GM12873 (cell line): ENCODE results near the gene TMPRSS11A.

ENCODE experiments used
- TF ChIP-seq, protein P1 (sequence below): IDR thresholded peaks from 2 replicates; pipeline ENCODE4 v1.5.1; 2012; ENCODE audit warnings: low read depth, mild to moderate bottlenecking, moderate library complexity, low read length, control low read depth; ENCODE audit not compliant: insufficient read depth; ENCODE audit errors: missing control alignments

Gene TMPRSS11A

DNA sequence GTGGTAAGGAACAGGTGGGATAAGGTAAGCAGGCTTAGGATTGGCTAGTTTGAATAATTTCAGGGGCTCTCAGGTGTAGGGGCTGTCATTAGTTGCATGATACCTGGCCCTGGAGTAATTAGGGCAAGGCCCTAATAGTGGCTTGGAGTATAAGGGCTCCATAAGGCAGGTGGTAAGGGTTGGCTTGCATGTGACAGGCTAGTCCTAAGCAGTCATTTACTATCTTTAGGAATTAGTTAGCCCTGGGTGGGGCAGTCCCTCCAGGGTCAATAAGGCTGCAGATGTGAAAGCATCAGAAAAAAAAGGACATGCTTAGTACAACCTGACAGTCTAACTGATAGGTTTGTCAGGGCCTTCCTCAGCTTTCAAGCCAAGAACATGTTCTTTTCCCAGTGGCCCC, 71.6 kb downstream of the TMPRSS11A start:
- TF ChIP-seq, protein P1, sequence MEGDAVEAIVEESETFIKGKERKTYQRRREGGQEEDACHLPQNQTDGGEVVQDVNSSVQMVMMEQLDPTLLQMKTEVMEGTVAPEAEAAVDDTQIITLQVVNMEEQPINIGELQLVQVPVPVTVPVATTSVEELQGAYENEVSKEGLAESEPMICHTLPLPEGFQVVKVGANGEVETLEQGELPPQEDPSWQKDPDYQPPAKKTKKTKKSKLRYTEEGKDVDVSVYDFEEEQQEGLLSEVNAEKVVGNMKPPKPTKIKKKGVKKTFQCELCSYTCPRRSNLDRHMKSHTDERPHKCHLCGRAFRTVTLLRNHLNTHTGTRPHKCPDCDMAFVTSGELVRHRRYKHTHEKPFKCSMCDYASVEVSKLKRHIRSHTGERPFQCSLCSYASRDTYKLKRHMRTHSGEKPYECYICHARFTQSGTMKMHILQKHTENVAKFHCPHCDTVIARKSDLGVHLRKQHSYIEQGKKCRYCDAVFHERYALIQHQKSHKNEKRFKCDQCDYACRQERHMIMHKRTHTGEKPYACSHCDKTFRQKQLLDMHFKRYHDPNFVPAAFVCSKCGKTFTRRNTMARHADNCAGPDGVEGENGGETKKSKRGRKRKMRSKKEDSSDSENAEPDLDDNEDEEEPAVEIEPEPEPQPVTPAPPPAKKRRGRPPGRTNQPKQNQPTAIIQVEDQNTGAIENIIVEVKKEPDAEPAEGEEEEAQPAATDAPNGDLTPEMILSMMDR = no peak

DNA sequence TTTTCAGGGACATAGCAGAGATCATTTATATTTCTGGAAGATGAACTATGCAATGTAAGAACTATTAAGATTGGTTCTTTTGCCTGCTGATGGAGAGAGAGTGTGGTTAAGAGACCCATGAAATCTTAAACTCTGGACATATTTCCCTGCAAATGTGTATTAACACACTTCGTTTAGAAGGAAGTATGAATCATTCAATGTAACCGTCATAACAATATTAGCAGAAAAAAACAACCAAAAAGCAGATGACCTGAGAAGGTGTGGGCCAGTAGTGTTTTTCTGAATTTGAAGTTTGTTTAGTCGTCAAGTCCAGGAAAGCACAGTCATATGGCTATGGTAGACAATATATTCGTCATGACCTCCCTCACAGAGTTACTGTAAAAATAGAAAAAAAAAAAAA, 77.0 kb downstream of the TMPRSS11A start:
- TF ChIP-seq, protein P1 = no peak

DNA sequence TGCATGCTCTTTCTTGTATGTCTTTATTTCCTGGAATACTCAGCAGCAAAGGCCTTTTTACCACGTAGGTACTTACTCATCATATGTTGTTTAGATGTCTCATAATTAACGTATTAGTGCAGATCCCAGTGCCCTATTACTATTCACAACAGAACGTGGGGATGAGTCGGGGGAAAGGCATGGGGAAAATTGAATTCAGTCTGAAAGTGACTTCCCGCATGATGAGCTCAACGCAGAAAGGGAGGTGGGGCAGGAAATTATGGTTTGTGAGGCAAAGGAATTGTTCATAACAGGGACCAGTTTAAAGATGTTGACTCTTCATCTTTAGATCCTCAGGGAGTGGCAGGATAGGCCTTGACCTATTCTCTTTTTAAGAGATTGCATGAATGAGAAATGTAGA, 77.5 kb downstream of the TMPRSS11A start:
- TF ChIP-seq, protein P1 = no peak

DNA sequence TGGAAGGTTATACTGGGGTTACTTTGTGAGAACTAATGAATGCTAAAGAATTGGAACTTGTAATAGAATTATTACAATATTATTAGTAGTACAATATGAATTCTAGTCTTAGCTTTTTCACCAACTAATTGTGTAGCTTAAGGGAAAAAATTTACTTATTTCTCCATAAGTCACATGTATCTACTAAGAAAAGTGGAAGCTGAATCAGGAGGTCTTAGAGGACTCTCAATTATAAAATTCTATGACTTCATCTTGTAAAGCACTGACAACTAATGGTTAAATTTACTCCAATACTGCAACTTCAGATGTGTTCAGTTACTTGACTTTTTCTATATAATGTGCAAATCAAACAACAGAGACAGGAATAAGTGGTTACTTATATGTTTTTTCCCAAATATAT, 78.6 kb downstream of the TMPRSS11A start:
- TF ChIP-seq, protein P1 = no peak

DNA sequence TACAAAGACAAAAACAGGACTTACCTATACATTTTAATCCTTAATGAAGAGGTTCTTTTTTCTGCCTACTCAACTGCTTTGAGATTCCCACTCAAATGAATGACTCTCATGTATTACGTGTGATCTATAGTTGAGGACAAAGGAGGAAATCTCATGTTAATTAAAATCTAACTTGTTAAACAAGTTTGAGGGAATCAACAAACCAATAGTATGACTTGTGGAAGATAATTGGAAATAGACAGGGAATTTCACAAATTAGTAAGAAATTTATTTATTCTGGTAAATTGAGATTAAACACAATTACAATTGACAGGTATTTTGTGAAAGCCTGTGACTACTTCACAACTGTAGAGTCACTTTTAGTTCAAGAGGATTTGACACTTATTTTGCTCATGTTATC, 79.4 kb downstream of the TMPRSS11A start, which contains the start of gene TMPRSS11D:
Gene TMPRSS11D (minus strand): TSS at position 101 of the 400 bp plus-strand sequence. CDS start 69 bp downstream, at position 32.
- TF ChIP-seq, protein P1 = no peak

DNA sequence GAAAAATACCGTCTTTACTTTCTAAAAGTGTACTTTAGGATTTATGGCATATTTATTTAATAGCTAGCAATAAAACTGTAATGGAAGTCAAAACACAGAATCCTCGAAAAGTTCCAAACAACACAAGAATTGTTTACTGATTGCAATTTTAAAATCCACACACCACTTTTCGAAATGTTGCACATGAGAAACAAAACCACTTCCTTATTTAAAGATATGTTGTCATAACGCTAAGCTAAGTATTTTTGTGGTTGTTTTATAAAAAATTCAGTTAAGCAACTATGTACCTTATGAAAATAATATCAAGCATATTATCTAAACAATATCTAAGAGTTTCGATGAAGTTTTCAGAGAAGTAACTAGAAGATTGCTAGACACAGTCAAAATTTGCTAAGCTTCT, 79.8 kb downstream of the TMPRSS11A start:
- TF ChIP-seq, protein P1 = no peak

DNA sequence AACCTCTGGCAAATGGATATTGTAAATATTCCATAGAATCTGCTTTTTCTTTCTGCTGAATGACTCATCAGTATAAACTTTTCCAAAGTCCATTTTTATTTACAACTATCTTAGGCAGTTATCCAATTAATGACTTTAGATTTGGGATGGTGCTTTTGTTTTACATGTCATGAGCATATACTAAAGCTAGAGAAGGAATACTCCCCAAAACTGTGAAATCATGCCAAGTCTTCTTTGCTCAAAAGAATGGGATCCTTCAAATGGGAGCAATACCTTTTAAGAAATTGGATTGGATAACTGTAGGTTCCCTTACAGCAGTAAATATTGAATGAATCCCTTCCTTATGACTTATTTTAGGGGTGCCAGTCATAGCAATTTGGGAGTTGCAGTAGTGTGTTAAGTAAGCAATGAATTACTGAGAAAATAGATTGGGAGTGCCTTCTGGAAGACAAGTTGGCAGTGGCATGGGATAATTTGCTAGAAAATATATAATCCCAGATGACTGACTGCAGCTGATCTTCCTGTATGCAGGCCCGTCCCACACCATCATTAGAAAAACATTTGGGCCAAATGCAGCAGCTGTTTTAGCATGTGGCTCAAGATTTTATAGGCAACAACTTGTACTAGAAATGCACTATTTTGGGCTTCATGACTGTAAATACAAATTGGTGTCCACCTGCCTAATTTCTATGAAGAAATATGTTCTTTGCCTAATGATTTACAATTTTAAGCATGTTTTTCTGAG, 82.3 kb downstream of the TMPRSS11A start:
- TF ChIP-seq, protein P1 = no peak
